ENCODE results near the gene CALML3.

The CALML3 gene

DNA sequence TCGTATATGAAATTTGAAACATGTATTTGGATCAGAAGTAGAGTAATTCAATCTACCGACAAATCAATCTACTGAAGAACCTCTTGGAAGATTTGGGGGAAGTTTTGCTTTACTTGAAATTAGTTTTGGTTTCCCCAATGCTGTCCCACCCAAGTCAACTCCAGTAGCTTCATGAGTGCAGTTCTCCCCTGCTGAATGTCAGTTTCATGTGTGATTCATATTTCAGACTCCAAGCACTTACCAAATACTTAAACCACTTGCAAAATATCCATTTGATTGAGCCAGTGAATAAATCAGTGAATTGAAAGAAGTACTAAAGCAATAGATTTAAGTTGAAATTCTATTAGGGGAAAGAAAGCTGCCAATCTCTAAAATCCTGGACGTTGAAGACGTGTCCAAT lies 34.7 kb upstream of the CALML3 start:
- DNase-seq, result no peak
- intact Hi-C loops (cut with DNase I), result no loop called here

DNA sequence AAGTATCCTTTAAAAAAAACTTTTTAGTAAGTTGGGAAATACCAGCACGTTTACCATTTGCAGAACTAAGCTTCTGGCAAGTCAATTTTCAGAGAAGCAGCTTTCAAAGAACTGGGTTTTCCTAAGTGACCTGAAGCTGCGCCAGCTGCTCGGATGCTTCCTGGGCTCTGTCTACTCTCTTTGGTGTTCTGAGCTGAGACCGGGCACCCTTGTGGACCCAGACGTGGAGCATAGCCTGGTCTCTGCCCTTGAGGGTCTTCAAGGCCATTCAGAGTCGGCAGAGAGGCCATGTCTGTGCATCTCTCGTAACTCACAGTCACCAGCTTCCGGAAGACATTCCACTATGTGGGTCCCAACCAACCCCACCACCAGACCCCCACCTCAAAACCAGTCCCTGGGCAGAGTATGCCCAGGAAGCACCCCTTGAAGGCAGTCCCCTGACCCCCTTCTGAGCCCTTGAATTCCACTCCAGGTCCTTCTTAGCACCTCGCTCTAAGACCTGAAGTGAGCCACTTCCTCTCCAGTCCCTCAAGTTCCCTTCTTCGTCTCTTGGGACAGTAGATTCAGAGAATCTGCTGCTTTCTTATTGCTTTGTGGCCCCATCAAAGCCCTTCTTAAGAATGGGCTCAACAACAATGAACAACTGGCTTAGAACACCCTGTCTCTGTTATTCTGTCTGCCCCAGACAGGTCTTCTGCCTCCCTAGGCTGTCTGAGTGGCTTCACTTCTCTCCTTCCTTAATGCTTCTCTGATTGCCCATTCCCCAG lies 33.9 kb upstream of the CALML3 start:
- intact Hi-C loops (cut with DNase I), result no loop called here
- no peak for DNase-seq

DNA sequence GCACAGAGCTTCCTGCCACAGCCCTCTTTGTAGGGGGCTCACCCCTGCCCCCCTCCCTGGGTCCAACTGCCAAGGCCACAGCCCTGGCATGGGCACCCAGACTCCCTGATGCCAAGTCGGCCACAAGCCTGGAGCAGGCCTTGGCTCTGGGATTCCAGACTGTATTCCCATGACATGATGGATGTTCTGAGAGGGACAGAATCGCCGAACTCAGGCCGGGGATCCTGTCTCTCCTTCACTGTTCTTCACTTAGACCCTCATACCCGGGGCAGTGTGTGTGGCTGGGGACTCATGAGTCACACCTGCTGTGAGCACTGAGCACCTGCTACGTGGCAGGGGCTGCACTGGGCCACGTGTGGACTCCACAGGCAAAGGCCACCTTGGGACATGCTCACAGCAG lies 33.3 kb upstream of the CALML3 start:
- intact Hi-C loops (cut with DNase I), result no loop called here

DNA sequence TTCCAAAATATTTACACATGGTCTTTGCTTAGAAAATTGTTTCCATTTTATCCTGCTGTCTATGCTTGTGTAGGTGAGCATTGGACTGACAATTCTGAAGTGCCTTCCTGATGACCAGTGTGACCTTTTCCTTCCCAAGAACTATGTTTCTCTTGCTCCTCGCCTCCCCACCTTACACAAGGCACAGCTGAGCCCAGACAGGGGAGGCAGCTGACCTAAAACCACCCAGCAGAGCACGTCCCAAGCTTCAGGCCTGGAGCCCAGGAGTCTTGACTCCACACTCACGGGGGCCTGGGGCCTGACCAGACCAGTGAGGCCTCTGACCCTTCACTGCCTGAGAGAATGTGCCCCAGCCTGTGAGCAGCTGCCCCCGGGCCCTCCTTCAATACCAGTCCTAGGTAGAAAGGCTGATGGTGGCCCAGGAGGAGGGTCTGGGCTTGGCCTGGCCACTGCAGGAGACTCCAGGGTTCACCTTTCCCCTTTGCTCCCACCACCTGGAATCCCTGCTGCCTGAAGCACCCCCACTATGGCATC lies 32.4 kb upstream of the CALML3 start:
- no peak for DNase-seq
- intact Hi-C loops (cut with DNase I), result no loop called here

More for the DNA sequence above, 33.3 kb upstream of the CALML3 start:
- no peak for DNase-seq

DNA sequence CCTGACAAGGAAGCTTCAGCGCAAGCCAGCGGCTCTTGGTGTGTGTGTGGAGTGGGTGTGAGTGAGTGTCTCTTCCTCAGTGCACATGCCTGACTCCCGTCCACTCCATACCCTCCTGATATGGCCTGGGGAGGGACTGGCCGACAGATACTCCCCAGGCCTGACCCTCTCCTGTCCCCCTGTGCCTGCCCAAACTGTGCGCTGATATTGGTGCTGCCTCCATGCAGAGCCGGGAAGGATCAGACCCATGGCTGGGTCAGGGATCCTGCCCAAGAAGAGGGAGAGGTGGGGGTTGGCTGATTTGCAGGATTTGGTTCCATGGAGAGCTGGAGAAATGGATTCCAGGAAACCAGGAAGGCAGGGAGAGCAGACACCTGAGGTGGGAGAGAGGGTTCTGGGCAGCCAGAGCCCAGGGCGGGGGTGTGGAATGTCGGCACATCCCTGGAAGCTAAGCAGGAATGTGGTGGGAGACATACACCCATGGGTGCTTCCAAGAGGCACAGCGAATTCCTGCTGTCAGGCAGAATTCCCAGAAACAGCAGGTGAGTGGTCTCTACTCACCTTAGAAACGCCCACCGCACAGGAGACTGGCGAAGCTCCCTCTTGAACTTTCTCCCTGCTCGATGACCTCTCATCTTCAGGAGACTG lies 31.7 kb upstream of the CALML3 start:
- intact Hi-C loops (cut with DNase I), result no loop called here
- no peak for DNase-seq

DNA sequence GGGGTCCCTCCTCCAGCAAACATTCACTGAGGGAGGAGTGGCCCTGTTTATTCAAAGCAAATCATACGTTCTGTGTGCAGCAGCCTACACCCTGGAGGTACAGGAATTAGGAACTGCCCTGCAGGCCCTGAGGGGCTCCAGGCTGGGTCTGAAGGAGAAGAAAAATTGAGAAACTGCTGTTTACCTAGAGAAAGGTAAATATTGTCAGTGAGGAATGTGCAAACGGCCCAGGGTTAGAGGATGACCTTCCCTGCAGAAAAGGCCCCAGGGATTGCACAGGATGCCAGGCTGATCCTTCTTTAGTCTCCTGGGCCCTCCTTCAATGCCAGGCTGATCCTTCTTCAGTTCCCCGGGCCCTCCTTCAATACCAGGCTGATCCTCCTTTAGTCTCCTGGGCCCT lies 31.1 kb upstream of the CALML3 start:
- intact Hi-C loops (cut with DNase I), result no loop called here

DNA sequence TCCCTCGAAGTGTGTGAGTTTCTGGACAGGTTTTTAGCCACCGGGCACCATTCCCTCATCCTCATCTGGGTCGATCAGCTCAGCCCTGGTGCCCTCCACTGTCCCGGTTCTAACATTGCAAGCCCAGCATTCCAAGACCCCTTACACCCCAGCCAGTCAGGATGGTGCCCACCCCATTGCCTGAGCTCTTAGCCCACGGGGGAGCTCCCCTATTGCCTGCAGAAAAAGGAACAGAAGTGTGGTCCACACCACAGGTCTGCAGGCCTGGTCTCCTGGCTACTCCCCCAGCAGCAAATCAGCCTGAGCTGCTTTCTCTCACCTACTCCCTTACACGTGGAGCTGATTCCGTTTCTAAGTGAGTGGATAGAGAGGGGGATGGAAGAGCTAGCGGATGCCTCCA lies 30.1 kb upstream of the CALML3 start:
- intact Hi-C loops (cut with DNase I), result no loop called here
- DNase-seq, result peak in 1 of 42 donors; percentile 23

More for the DNA sequence above, 31.1 kb upstream of the CALML3 start:
- DNase-seq, result no peak

DNA sequence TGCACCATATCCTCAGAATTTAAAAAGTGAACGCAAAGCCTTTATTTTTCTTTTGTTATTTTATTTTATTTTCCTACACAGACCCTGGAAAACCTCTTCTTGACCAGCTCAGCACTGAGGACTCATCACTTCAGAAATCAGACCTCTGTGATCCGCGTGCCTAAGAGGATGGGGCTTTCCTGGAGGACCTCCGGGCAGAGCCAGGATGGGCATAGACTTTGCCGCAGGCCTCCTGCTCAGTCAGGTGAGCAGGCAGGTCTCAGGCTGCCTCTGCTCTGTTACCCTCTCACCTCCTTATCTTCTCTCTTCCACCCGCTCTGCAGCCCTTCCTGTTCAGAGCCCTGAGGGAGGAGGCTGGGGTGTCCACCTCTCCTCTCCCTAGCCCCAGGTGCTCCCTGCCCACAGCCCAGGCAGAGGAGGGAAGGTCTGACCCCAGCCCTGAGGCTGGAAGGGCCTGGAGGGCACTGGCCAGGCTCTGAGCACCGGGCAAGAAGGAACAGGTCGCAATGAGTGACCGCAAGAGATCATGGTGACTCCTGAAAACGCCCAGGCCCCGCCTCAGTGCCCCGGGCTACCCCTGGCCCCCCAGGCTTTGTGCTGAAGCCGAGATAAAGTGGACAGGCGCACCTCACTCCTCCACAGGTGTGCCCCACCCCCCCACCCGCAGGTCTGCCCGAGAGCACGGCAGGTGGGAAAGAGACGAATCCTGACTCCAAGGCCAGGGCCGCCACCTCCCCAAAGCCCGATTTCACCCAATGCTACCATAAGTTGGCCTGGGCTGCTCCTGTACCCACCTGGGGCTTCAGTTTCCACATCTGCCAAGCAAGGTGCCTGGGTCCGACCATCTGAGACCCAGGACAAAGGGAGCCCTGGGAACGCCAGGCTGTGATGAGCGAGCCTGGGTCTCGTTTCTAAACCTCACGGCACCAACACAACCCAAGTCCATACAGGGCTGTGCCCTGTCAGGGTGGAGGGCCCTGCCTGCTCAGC lies 28.2 kb upstream of the CALML3 start:
- DNase-seq, result peak in 3 of 42 donors; percentile 17 to 24 (median 22)
- intact Hi-C loops (cut with DNase I), result no loop called here

DNA sequence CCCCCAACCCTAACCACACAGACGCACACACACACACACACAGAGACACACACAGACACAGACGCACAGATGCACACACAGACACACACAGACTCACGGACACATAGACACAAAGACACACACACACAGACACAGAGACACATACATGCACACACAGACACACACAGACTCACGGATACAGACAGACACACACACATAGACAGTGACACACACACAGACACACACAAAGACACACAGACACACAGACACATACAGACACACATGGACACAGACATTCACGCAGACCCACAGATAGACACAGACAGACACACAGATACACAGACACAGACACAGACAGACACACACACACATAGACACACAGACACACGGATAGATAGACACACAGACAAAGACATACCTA lies 27.5 kb upstream of the CALML3 start:
- no peak for DNase-seq
- intact Hi-C loops (cut with DNase I), result no loop called here

DNA sequence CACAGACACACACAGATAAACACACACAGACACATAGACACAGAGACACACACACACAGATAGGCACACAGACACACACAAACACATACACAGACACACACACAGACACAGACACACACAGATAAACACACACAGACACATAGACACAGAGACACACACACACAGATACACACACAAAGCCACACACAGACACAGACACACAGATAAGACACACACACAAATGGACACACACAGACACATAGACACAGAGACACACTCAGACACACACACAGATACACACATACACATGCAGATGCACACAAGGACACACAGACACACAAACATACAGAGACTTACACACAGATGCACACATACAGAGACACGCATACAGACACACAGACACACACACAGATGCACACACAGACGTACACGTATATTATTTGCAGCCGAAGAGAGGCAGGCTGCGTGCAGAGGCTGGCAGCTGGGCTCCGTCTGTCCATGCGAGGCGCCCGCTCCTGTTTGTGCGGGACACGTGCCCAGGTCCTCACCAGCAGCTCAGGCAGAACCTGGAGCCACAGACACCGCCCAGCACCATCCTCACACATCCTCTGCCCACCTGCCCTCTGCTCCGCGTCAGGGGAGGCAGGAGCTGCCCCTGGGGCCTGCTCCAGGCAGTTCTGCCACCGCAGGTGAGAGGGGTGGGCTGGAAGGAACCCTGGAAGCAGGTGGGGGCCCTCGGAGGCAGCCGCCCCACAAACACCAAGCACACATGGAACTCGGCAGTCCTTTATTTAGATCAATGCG lies 26.6 kb upstream of the CALML3 start:
- peak in 3 of 42 donors; percentile 17 to 24 (median 20) for DNase-seq
- intact Hi-C loops (cut with DNase I), result no loop called here

DNA sequence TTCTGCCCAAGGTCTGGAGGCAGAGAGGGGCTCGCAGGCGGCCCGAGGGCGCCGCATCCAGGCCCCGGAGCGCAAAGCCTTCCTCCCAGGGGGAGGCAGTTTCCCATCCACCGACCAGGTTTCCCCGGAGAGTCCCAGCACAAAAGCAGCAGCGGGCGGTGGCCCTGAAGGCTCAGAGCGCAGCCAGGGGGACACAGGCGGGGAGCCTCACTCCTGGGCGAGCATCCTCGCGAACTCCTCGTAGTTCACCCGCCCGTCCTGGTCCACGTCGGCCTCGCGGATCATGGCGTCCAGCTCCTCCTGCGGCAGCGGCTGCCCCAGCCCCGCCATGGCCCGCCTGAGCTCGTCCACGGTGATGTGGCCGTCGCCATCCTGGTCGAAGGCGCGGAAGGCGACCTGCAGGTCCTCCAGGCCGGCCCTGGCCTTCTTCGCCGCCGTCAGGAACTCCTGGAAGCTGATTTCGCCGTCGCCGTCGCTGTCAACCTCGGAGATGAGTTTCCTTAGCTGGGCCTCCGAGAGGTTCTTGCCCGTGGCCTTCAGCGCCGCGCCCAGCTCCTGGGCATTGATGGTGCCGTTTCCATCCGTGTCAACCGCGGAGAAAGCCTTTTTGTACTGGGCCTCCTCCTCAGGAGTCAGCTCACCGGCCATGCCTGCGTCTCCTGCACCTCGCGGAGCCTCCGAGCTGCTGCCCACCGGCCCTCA lies 25.8 kb upstream of the CALML3 start:
- DNase-seq, result peak in 3 of 42 donors; percentile 17 to 34 (median 27)

DNA sequence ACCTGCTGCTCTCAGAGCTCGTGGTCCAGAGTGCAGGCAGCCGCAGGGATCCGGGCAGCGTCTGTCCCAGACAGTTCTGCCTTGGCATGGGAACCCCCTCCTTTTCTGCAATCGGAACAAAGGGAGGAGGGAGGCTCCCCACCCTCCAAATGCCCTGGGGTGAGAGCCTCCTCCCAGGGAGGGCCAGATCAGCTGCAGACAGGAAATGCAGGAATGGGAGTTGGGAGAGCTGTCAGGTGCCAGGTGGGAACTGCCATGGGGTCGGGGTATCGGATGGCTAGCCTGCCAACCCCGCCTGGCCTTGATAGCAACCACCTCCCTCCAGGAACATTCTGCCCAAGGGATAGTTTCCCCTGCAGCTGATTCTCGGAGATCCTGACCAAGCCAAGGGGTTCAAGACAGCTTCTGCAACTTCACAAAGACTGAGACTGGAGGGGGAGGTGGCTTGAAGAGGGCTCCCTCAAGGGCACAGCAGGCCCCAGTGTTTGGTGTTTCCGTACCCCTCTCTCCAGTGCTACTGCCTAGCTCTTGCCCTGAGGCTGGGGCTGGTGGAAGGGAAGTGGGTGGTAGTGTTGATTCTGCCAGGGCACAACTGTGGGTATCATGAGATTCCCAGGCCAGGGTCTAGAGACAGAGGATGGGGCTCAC lies 25.1 kb upstream of the CALML3 start, which contains the start of gene CALML5:
Gene CALML5, minus strand, starts transcription at position 78 of the 648 bp plus-strand sequence. CDS start 132 bp downstream, outside the sequence.
- intact Hi-C loops (cut with DNase I), result no loop called here
- DNase-seq, result peak in 4 of 42 donors; percentile 2 to 23 (median 9)

More for the DNA sequence above, 25.8 kb upstream of the CALML3 start:
- intact Hi-C loops (cut with DNase I), result no loop called here

DNA sequence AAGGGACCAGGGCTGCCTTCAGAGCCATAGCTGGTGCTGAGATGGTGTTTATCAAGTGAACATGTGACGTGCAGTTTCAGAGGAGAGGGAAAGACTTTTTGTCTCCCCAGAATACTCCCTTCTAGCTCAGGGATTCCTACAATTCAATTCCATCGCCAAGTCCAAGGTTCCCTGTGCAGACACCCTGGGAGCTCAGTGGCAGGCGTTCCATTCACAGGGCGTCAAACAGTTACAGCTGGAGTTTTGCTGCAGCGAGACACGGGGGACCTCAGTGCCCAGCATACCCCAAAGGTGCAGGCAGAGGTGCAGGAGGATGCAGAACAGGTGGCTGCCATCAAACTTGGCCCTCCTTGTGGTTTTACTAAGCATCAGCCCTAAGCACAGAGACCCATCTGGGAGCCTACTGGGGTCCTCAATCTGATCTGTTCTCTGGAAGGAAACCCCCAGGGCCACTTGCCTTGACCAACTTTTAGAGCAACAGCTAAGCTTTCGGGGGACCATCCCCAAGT lies 24.5 kb upstream of the CALML3 start:
- intact Hi-C loops (cut with DNase I), result no loop called here
- DNase-seq, result peak in 3 of 42 donors; percentile 3 to 27 (median 17)

DNA sequence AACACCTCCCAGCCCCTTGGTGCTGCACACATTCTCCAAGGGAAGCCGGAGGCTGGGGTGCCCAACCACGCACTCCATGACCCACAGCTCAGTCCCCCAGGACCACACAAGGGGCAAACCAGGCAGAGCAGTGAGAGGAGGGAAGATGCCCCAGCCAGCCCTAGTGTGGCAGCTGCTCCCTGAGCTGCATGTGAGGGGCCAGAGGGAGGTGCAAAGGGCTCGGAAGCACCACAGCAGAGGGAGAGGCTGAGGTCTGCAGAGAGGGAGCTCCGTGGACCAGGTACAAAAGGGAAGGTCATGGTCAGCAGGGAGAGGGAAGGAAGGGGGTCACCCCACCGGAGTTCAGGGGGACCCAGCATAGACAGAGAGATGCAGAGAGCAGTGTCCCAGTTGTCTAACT lies 23.9 kb upstream of the CALML3 start:
- DNase-seq, result peak in 1 of 42 donors; percentile 8
- intact Hi-C loops (cut with DNase I), result no loop called here

DNA sequence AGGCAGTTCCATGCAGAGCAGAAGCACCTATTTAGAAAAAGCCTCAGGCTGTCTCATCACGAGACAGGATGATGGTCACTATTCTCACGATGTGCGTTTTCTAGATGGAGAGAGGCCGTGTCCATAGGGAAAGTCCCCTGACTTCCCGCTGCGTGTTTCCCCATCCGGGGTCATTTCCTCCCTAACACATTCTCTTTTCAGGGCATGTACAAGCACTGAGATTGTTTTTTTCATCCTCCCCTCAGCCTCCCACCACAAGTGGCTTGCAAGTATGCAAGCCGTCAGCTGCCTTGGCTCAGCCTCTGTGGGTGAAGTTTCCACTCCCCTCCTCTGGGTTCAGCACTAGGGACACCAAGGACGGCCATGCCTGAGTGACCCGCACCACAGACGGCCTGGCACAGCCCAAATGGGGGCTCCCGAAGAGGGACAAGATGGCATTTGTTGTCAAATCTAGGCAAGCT lies 22.7 kb upstream of the CALML3 start:
- intact Hi-C loops (cut with DNase I), result no loop called here
- no peak for DNase-seq

DNA sequence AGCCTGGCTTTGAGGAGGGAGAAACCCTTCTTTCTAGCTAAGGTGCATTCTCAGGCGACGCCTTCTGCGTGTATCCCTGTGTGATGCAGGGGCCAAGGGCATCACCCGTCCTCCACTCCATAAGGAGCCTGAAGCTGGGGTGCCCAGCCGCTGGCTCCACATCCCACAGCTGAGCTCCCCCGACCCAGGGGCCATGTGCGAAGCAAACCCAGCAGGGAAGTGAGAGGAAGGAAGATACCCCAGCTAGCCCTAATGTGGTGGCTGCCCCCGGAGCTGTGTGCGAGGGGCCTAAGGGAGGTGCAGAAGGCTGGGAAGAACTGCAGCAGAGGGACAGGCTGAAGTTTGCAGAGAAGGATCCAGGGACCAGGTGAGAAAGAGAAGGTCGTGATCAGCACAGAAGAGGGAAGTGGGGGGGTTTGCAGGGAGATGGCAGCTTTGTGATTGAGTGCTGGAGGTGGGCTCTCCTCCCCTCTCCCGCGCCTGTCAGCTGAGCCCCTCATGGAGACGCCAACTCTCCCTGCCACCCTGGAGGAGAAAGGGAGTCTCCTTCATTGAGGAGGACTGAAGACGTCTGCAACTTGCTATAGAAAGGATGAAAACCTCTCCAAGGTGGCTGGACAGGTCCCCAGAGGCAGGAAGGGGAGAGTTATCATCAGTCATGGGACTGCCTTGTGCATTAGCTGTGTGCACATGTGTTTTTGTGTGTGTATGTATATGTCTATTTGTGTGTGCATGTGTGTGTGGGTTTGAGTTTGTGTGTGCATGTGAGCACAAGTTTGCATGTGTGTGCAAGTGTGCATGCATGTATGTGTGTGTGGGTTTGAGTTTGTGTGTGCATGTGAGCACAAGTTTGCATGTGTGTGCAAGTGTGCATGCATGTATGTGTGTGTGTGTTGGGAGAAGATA lies 21.9 kb upstream of the CALML3 start:
- intact Hi-C loops (cut with DNase I), result no loop called here

More for the DNA sequence above, 21.9 kb upstream of the CALML3 start:
- DNase-seq, result no peak

All from head of caudate nucleus (tissue), 42 donors.